SK-N-SH (cell line): ENCODE results near the gene GNS.

Experiments
- CTCF ChIP-seq: fragments of 200-600 bp; sonication (generic); IDR thresholded peaks from 2 replicates; pipeline ENCODE4 v1.6.1; 2017; ENCODE audit warnings: antibody characterized with exemption, mild to moderate bottlenecking, moderate library complexity
- ELF1 ChIP-seq: IDR thresholded peaks from 2 replicates; pipeline ENCODE4 v1.4.0; 2012
- POLR2AphosphoS5 ChIP-seq: IDR thresholded peaks from 2 replicates; pipeline ENCODE4 v1.6.1; 2012; ENCODE audit warnings: low read depth, low read length
- RAD21 ChIP-seq: IDR thresholded peaks from 2 replicates; pipeline ENCODE4 v1.6.1; 2012; ENCODE audit warnings: mild to moderate bottlenecking, low read length
- RFX5 ChIP-seq: IDR thresholded peaks from 2 replicates; pipeline ENCODE4 v1.6.1; 2012; ENCODE audit warnings: mild to moderate bottlenecking, improper control_type of control experiment, low read length
- TAF1 ChIP-seq: IDR thresholded peaks from 2 replicates; pipeline ENCODE4 v1.6.1; 2012; ENCODE audit warnings: low read depth, mild to moderate bottlenecking, low read length, moderate library complexity, borderline replicate concordance

- no peak for TF ChIP-seq CTCF
- no peak for TF ChIP-seq RFX5
- TF ChIP-seq RAD21 = no peak
- TF ChIP-seq TAF1 = no peak
- no peak for TF ChIP-seq POLR2AphosphoS5
- TF ChIP-seq ELF1 = no peak
These were observed 18.6 kb downstream of the GNS start for GRCh38 chr12:64740646-64741045.
